ENCODE results near the gene LBHD2.

LBHD2 gene

DNA sequence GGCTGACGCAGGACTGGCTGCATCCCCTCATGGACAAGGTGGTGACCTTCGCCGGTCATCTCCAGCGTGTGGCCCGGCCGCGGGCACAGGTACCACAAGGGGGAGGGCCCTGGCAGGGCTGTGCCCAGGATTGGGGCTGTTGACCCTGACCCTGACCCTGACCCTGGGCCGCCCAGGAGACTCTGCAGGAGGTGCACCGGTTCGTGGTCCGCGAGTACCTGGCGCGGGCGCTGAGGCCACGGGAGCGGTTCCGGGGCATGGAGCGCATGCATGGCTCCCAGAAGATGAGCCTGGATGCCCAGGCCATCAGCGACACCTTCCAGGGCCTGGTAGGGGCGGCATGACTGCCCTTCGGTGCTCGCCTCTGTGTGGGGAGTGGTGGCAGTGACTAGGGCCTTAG, 23.4 kb downstream of the LBHD2 start:
- 97% methylated on average over 23 of the region's 23 CpGs for WGBS
- H2AFZ ChIP-seq (ENCODE audit: low read depth, low read length), result no peak overlapping the region

GRCh38 chr14:103107941-103108748, 24.1 kb downstream of the LBHD2 start:
- no peaks in the 10 kb centered on the region for H3K9me3 ChIP-seq (ENCODE audit: control insufficient read depth, low read length)
- H2BK12ac ChIP-seq (ENCODE audit: low read length in 2 of 2), result peak overlapping the region; percentile 4 to 34
- no peak for DNase-seq
- H2BK5ac ChIP-seq (ENCODE audit: low read depth, low read length, poor library complexity, severe bottlenecking), result peak overlapping the region; percentile 60
- no peak overlapping the region for H3K4me3 ChIP-seq (ENCODE audit: insufficient read depth in 1 of 2, low read depth in 1 of 2, low read length in 2 of 2)
- H3K4me2 ChIP-seq (ENCODE audit: low read length, poor library complexity, severe bottlenecking), result no peak overlapping the region
- H4K91ac ChIP-seq (ENCODE audit: low read length), result peak overlapping the region; percentile 71
- peaks cover 0 to 14% of the 10 kb centered on the region in 2 experiments for H3K27me3 ChIP-seq (ENCODE audit: control insufficient read depth in 1 of 2, insufficient read depth in 1 of 2, low read length in 2 of 2)
- H2BK15ac ChIP-seq (ENCODE audit: low read depth, poor library complexity, severe bottlenecking), result peak overlapping the region; percentile 1
- peak overlapping the region; percentile 76 for H2BK120ac ChIP-seq (ENCODE audit: low read depth, low read length)
- H3K4ac ChIP-seq (ENCODE audit: low read depth in 1 of 2, low read length in 2 of 2), result peak overlapping the region; percentile 37 to 46
- H2AFZ ChIP-seq (ENCODE audit: low read depth, low read length), result no peak overlapping the region
- 84% methylated on average over 28 of the region's 28 CpGs for WGBS
- no peaks in the 10 kb centered on the region for H3K79me1 ChIP-seq (replicated peaks; ENCODE audit: low read length, poor library complexity, severe bottlenecking)
- peak overlapping the region; percentile 48 for H3K27ac ChIP-seq (ENCODE audit: low read length, poor library complexity, severe bottlenecking)
- H4K8ac ChIP-seq (ENCODE audit: low read length), result peak overlapping the region; percentile 19
- peak overlapping the region; percentile 5 to 34 for H3K18ac ChIP-seq (ENCODE audit: low read depth in 1 of 2, low read length in 2 of 2)
- H2AK5ac ChIP-seq (ENCODE audit: low read length, severe bottlenecking), result peak overlapping the region; percentile 95
- no peaks in the 10 kb centered on the region for H3K36me3 ChIP-seq (ENCODE audit: control insufficient read depth in 1 of 2, insufficient read depth in 2 of 2, low read depth in 1 of 2, low read length in 2 of 2)
- H3K23ac ChIP-seq (ENCODE audit: low read length in 2 of 2), result no peak overlapping the region
- peaks cover 61% of the 10 kb centered on the region for H3K4me1 ChIP-seq (ENCODE audit: control insufficient read depth, insufficient read depth, low read depth, low read length)
- H3K9ac ChIP-seq (ENCODE audit: low read length), result peak overlapping the region; percentile 15
- no peak overlapping the region for H3K14ac ChIP-seq (ENCODE audit: low read length in 2 of 2)

More for the DNA sequence above, 23.4 kb downstream of the LBHD2 start:
- Histone ChIP-seq H2AK5ac (ENCODE audit: low read length, severe bottlenecking) (no peak overlapping the region), H3K9me3 (ENCODE audit: control insufficient read depth, low read length) (no peaks in the 10 kb centered on the region), H4K8ac (ENCODE audit: low read length) (no peak overlapping the region), H3K4me2 (ENCODE audit: low read length, poor library complexity, severe bottlenecking) (no peak overlapping the region), H3K27ac (ENCODE audit: low read length, poor library complexity, severe bottlenecking) (no peak overlapping the region), H4K91ac (ENCODE audit: low read length) (no peak overlapping the region), H3K18ac (ENCODE audit: low read depth in 1 of 2, low read length in 2 of 2) (no peak overlapping the region), H3K79me1 (replicated peaks; ENCODE audit: low read length, poor library complexity, severe bottlenecking) (no peaks in the 10 kb centered on the region), H2BK120ac (ENCODE audit: low read depth, low read length) (no peak overlapping the region), H2BK12ac (ENCODE audit: low read length in 2 of 2) (peak overlapping the region in 1 of 2 experiments; percentile 25), H3K27me3 (ENCODE audit: control insufficient read depth in 1 of 2, insufficient read depth in 1 of 2, low read length in 2 of 2) (peaks cover 0 to 20% of the 10 kb centered on the region in 2 experiments), H2BK5ac (ENCODE audit: low read depth, low read length, poor library complexity, severe bottlenecking) (no peak overlapping the region), H3K9ac (ENCODE audit: low read length) (no peak overlapping the region), H3K4ac (ENCODE audit: low read depth in 1 of 2, low read length in 2 of 2) (no peak overlapping the region), H3K36me3 (ENCODE audit: control insufficient read depth in 1 of 2, insufficient read depth in 2 of 2, low read depth in 1 of 2, low read length in 2 of 2) (no peaks in the 10 kb centered on the region), H3K4me3 (ENCODE audit: insufficient read depth in 1 of 2, low read depth in 1 of 2, low read length in 2 of 2) (no peak overlapping the region), H3K23ac (ENCODE audit: low read length in 2 of 2) (no peak overlapping the region), H2BK15ac (ENCODE audit: low read depth, poor library complexity, severe bottlenecking) (no peak overlapping the region), H3K14ac (ENCODE audit: low read length in 2 of 2) (no peak overlapping the region), H3K4me1 (ENCODE audit: control insufficient read depth, insufficient read depth, low read depth, low read length) (peaks cover 55% of the 10 kb centered on the region)
- DNase-seq, result no peak

- Histone ChIP-seq H3K36me3 (ENCODE audit: control insufficient read depth in 1 of 2, insufficient read depth in 2 of 2, low read depth in 1 of 2, low read length in 2 of 2) (no peaks in the 10 kb centered on the region), H2AFZ (ENCODE audit: low read depth, low read length) (no peak overlapping the region), H3K23ac (ENCODE audit: low read length in 2 of 2) (no peak overlapping the region), H3K4me1 (ENCODE audit: control insufficient read depth, insufficient read depth, low read depth, low read length) (peaks cover 66% of the 10 kb centered on the region), H3K27me3 (ENCODE audit: control insufficient read depth in 1 of 2, insufficient read depth in 1 of 2, low read length in 2 of 2) (peaks cover 0 to 9% of the 10 kb centered on the region in 2 experiments), H2BK120ac (ENCODE audit: low read depth, low read length) (peak overlapping the region; percentile 76), H3K4ac (ENCODE audit: low read depth in 1 of 2, low read length in 2 of 2) (peak overlapping the region; percentile 37 to 38), H3K18ac (ENCODE audit: low read depth in 1 of 2, low read length in 2 of 2) (peak overlapping the region; percentile 5 to 59), H3K9ac (ENCODE audit: low read length) (peak overlapping the region; percentile 15), H2BK5ac (ENCODE audit: low read depth, low read length, poor library complexity, severe bottlenecking) (peak overlapping the region; percentile 60), H3K4me2 (ENCODE audit: low read length, poor library complexity, severe bottlenecking) (no peak overlapping the region), H3K79me1 (replicated peaks; ENCODE audit: low read length, poor library complexity, severe bottlenecking) (no peaks in the 10 kb centered on the region), H2BK15ac (ENCODE audit: low read depth, poor library complexity, severe bottlenecking) (peak overlapping the region; percentile 1), H2AK5ac (ENCODE audit: low read length, severe bottlenecking) (peak overlapping the region; percentile 95), H3K27ac (ENCODE audit: low read length, poor library complexity, severe bottlenecking) (peak overlapping the region; percentile 48), H2BK12ac (ENCODE audit: low read length in 2 of 2) (peak overlapping the region; percentile 34 to 87), H3K14ac (ENCODE audit: low read length in 2 of 2) (no peak overlapping the region), H3K9me3 (ENCODE audit: control insufficient read depth, low read length) (no peaks in the 10 kb centered on the region), H3K4me3 (ENCODE audit: insufficient read depth in 1 of 2, low read depth in 1 of 2, low read length in 2 of 2) (no peak overlapping the region), H4K8ac (ENCODE audit: low read length) (no peak overlapping the region), H4K91ac (ENCODE audit: low read length) (peak overlapping the region; percentile 85)
- WGBS, result 45% methylated on average over 4 of the region's 9 CpGs
- peak; percentile 74 for DNase-seq
Measured at GRCh38 chr14:103108749-103109207, 24.8 kb downstream of the LBHD2 start.

Measured in mesenchymal stem cell (in vitro differentiated cells and primary cell).